IMR-90 (cell line): ENCODE results near the gene KCTD2. TPM values are rescaled to one million over a fixed set of nuclear protein-coding genes. Genes with fewer than 3 reads are reported as not detected.

Source experiments
- ATAC-seq: fragments of 200-7000 bp; cut with Tn5 transposase; 2 replicates; pipeline ENCODE4 v1.9.1; 2020; ENCODE audit warnings: low read depth, mild to moderate bottlenecking, moderate library complexity
- BruUV-seq: library from RNA; stranded (reverse); fragments of 400-500 nt; replicated peaks from 2 replicates; lab custom pipeline; 2021; lab: Mats Ljungman, UMichigan
- CTCF ChIA-PET: fragments of 300-600 bp; formaldehyde crosslinking; extraction: SDS; loops from one replicate; lab custom pipeline; 2021; ENCODE audit warnings: antibody characterized with exemption; lab: Yijun Ruan, JAX
- POLR2A ChIA-PET: fragments of 300-600 bp; sonication (Branson Sonifier 250); formaldehyde crosslinking; loops from one replicate; lab custom pipeline; 2022; ENCODE audit warnings: antibody characterized with exemption; ENCODE audit not compliant: unreplicated experiment; lab: Charles Lee
- DNase-seq: peaks from one replicate; pipeline ENCODE4 v3.0.0; 2013
- H2AFZ ChIP-seq: replicated peaks from 2 replicates; pipeline ENCODE3; 2013; ENCODE audit warnings: low read length, mild to moderate bottlenecking; ENCODE audit not compliant: poor library complexity
- H2AK5ac ChIP-seq: 2 replicates; pipeline ENCODE4 v1.6.1; 2013; ENCODE audit warnings: low read depth, low read length, inconsistent platforms
- H2AK9ac ChIP-seq: replicated peaks from 2 replicates; pipeline ENCODE3; 2013; ENCODE audit warnings: mild to moderate bottlenecking, low read depth, low read length, moderate library complexity; ENCODE audit not compliant: poor library complexity
- H2BK120ac ChIP-seq: 2 replicates; pipeline ENCODE4 v1.6.1; 2013; ENCODE audit warnings: low read depth, low read length, inconsistent platforms
- H2BK15ac ChIP-seq: 3 replicates; pipeline ENCODE4 v1.6.1; 2013; ENCODE audit warnings: low read depth, low read length, inconsistent platforms
- H2BK20ac ChIP-seq: 2 replicates; pipeline ENCODE4 v1.6.1; 2013; ENCODE audit warnings: low read depth, mild to moderate bottlenecking, inconsistent platforms, low read length, moderate library complexity
- H2BK5ac ChIP-seq: 2 replicates; pipeline ENCODE4 v1.6.1; 2013; ENCODE audit warnings: mild to moderate bottlenecking, low read depth, low read length, inconsistent platforms; ENCODE audit not compliant: poor library complexity, severe bottlenecking
- H3K14ac ChIP-seq: replicated peaks from 2 replicates; pipeline ENCODE4 v1.6.1; 2013; ENCODE audit warnings: low read depth, low read length, inconsistent platforms
- H3K18ac ChIP-seq: 2 replicates; pipeline ENCODE4 v1.6.1; 2013; ENCODE audit warnings: low read depth, low read length, control low read depth
- H3K23ac ChIP-seq: 2 replicates; pipeline ENCODE4 v1.6.1; 2013; ENCODE audit warnings: low read depth, low read length, inconsistent platforms
- H3K27ac ChIP-seq: 2 replicates; pipeline ENCODE4 v1.5.1; 2013; ENCODE audit warnings: mild to moderate bottlenecking, control low read depth, low read length; ENCODE audit not compliant: insufficient read depth
- H3K27me3 ChIP-seq: 2 replicates; pipeline ENCODE4 v1.6.1; 2013; ENCODE audit warnings: low read length; ENCODE audit not compliant: control insufficient read depth, insufficient read depth
- H3K36me3 ChIP-seq: 2 replicates; pipeline ENCODE4 v1.6.1; 2013; ENCODE audit warnings: low read length, mixed read lengths; ENCODE audit not compliant: control insufficient read depth, insufficient read depth
- H3K4ac ChIP-seq: 2 replicates; pipeline ENCODE4 v1.6.1; 2013; ENCODE audit warnings: low read depth, low read length, inconsistent platforms
- H3K4me1 ChIP-seq: 2 replicates; pipeline ENCODE4 v1.6.1; 2013; ENCODE audit warnings: low read length, mixed read lengths; ENCODE audit not compliant: control insufficient read depth, insufficient read depth
- H3K4me2 ChIP-seq: 2 replicates; pipeline ENCODE4 v1.6.1; 2013; ENCODE audit warnings: low read depth, mild to moderate bottlenecking, control low read depth, low read length, moderate library complexity
- H3K4me3 ChIP-seq: 2 replicates; pipeline ENCODE4 v1.5.1; 2013; ENCODE audit warnings: low read depth, mild to moderate bottlenecking, control low read depth, low read length, moderate library complexity; ENCODE audit not compliant: insufficient read depth
- H3K56ac ChIP-seq: 2 replicates; pipeline ENCODE4 v1.6.1; 2013; ENCODE audit warnings: low read length, inconsistent platforms; ENCODE audit not compliant: insufficient read depth; ENCODE audit errors: extremely low read depth
- H3K79me1 ChIP-seq, 2 experiments: 2 replicates each; pipeline ENCODE4 v1.6.1; 2013; ENCODE audit warnings: low read length in 2 of 2, inconsistent platforms in 1 of 2, low read depth in 1 of 2
- H3K9ac ChIP-seq: 2 replicates; pipeline ENCODE4 v1.6.1; 2013; ENCODE audit warnings: low read depth, low read length, control low read depth
- H3K9me1 ChIP-seq: 2 replicates; pipeline ENCODE4 v1.6.1; 2013; ENCODE audit warnings: low read length, inconsistent platforms; ENCODE audit not compliant: insufficient read depth
- H3K9me3 ChIP-seq: 2 replicates; pipeline ENCODE4 v1.6.1; 2013; ENCODE audit warnings: low read length; ENCODE audit not compliant: control insufficient read depth, insufficient read depth
- H4K20me1 ChIP-seq: 2 replicates; pipeline ENCODE4 v1.6.1; 2013; ENCODE audit warnings: low read length, inconsistent platforms; ENCODE audit not compliant: insufficient read depth
- H4K5ac ChIP-seq: 2 replicates; pipeline ENCODE4 v1.6.1; 2013; ENCODE audit warnings: mild to moderate bottlenecking, low read depth, low read length, control low read depth
- H4K8ac ChIP-seq, 2 experiments: 2 replicates each; pipeline ENCODE4 v1.6.1; 2013; ENCODE audit warnings: low read depth in 2 of 2, low read length in 2 of 2, control low read depth in 1 of 2, inconsistent platforms in 1 of 2
- H4K91ac ChIP-seq: 2 replicates; pipeline ENCODE4 v1.6.1; 2013; ENCODE audit warnings: low read depth, low read length, inconsistent platforms; ENCODE audit not compliant: insufficient read depth
- CHD1 ChIP-seq: IDR thresholded peaks from 2 replicates; pipeline ENCODE4 v1.6.1; 2012; ENCODE audit warnings: low read depth, low read length, improper control_type of control experiment
- FOS ChIP-seq: fragments of 150-350 bp; IDR thresholded peaks from 2 replicates; pipeline ENCODE4 v1.6.1; 2016; ENCODE audit warnings: low read depth, low read length
- MAFK ChIP-seq: IDR thresholded peaks from 2 replicates; pipeline ENCODE4 v1.6.1; 2012; ENCODE audit warnings: low read depth, low read length, improper control_type of control experiment
- MAZ ChIP-seq: IDR thresholded peaks from 2 replicates; pipeline ENCODE4 v1.6.1; 2012; ENCODE audit warnings: low read depth, mild to moderate bottlenecking, low read length, improper control_type of control experiment, moderate library complexity, borderline replicate concordance
- MXI1 ChIP-seq: IDR thresholded peaks from 2 replicates; pipeline ENCODE4 v1.6.1; 2012; ENCODE audit warnings: low read depth, mild to moderate bottlenecking, low read length, moderate library complexity, borderline replicate concordance
- NFE2L2 ChIP-seq: fragments of 150-350 bp; IDR thresholded peaks from 2 replicates; pipeline ENCODE4 v1.6.1; 2016; ENCODE audit warnings: low read depth, mild to moderate bottlenecking, low read length
- POLR2A ChIP-seq: IDR thresholded peaks from 2 replicates; pipeline ENCODE4 v1.6.1; 2012; ENCODE audit warnings: mild to moderate bottlenecking, low read depth, low read length
- RAD21 ChIP-seq: IDR thresholded peaks from 2 replicates; pipeline ENCODE4 v1.6.1; 2012; ENCODE audit warnings: low read length, improper control_type of control experiment
- SMC3 ChIP-seq: fragments of 150-350 bp; IDR thresholded peaks from 2 replicates; pipeline ENCODE4 v1.6.1; 2016; ENCODE audit warnings: low read depth, mild to moderate bottlenecking, antibody characterized with exemption, low read length, moderate library complexity
- WGBS, 2 experiments: methylation state at CpG; one replicate each; pipeline versions ENCODE4 v1.1.5 to v1.1.7; 2013; ENCODE audit warnings: missing lambda C conversion rate in 2 of 2; ENCODE audit not compliant: insufficient read length in 1 of 2; ENCODE audit errors: extremely low coverage in 2 of 2; 5-methylcytosine and 5-hydroxymethylcytosine counted together
- dilution Hi-C: fragments of 300-500 bp; cut with HindIII; formaldehyde crosslinking; loops from one replicate; pipeline ENCODE4 v1.14.3; 2018; ENCODE audit warnings: low sequenced_read_pairs; ENCODE audit not compliant: unreplicated experiment
- in situ Hi-C: fragments of 300-500 bp; cut with MboI; formaldehyde crosslinking; loops from 3 replicates; pipeline ENCODE4 v1.14.3; 2019; ENCODE audit warnings: low sequenced_read_pairs, inconsistent platforms, mixed read lengths
- intact Hi-C: fragments of 100-400 bp; cut with micrococcal nuclease; formaldehyde crosslinking; loops from 2 replicates; pipeline ENCODE4 v1.10.0; 2022
- polyA plus RNA-seq, 3 experiments: library from polyadenylated mRNA; depleted of rRNA; stranded (reverse); fragments of >200 nt; gene quantifications; 2 replicates each; pipeline ENCODE4 v1.2.3, GENCODE V29; 2012; ENCODE audit warnings: low replicate concordance in 1 of 3
- total RNA-seq: library from RNA; depleted of rRNA; stranded (reverse); fragments of >200 nt; gene quantifications from 2 replicates; pipeline ENCODE4 v1.2.3, GENCODE V29; 2012

KCTD2 gene
- total and polyA plus RNA-seq, 2 of the 4 experiments (the other 2 are of a cell fraction) = 9.1 to 18.4 TPM

DNA sequence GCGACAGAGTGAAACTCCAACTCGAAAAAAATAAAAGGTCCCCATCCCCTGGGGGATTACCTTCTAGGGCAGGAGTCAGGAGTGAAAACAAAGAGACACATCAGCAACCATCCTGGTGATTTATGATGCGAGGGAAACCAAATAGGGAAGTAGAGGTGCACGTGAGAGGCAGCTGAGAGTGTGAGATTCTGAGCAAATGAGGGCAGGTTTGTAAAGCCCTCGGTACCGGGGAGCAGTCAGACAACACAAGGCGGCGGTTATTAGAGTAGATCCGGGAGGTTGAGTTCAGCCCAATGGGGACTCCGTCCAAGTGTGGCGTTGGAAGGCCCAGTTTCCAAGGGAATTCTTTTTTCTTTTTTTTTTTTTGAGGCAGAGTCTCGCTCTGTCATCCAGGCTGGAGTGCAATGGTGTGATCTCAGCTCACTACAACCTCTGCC lies 55.4 kb downstream of the KCTD2 start:
- H3K4ac ChIP-seq = no peak overlapping the region
- H2BK5ac ChIP-seq = no peak overlapping the region
- no peak overlapping the region for H4K5ac ChIP-seq
- H3K4me3 ChIP-seq = no peak overlapping the region
- POLR2A ChIA-PET = no interaction called here
- no peaks in the 10 kb centered on the region for H3K4me1 ChIP-seq
- DNase-seq (no peak), ATAC-seq (no peak)
- no peak overlapping the region for H2AFZ ChIP-seq
- no peaks in the 10 kb centered on the region for H3K79me1 ChIP-seq
- H3K56ac ChIP-seq = no peak overlapping the region
- H4K91ac ChIP-seq = no peak overlapping the region
- no peak overlapping the region for H2BK120ac ChIP-seq
- H2BK15ac ChIP-seq = no peak overlapping the region
- H3K27me3 ChIP-seq = no peaks in the 10 kb centered on the region
- intact Hi-C loops (no loop called here), dilution Hi-C loops (no loop called here), in situ Hi-C loops (no loop called here)
- H2AK9ac ChIP-seq = no peak overlapping the region
- TF ChIP-seq SMC3 (no peak), MAFK (no peak), RAD21 (no peak), NFE2L2 (no peak), MXI1 (no peak), CHD1 (no peak), FOS (no peak), MAZ (no peak), POLR2A (no peak)
- no peaks in the 10 kb centered on the region for H3K9me3 ChIP-seq
- H3K9me1 ChIP-seq = no peaks in the 10 kb centered on the region
- no TSS peak for BruUV-seq
- no peak overlapping the region for H4K8ac ChIP-seq
- no peak overlapping the region for H2BK20ac ChIP-seq
- no peak overlapping the region for H3K4me2 ChIP-seq
- no peak overlapping the region for H3K14ac ChIP-seq
- 82% methylated on average over 5 of the region's 12 CpGs; no CpG with 5 or more reads in 1 of the 2 experiments for WGBS, 2 experiments
- no peak overlapping the region for H2AK5ac ChIP-seq
- no peak overlapping the region for H3K27ac ChIP-seq
- H4K20me1 ChIP-seq = no peaks in the 10 kb centered on the region; the same call in 1 of the 2 replicates
- H3K9ac ChIP-seq = no peak overlapping the region
- H3K23ac ChIP-seq = no peak overlapping the region
- H3K36me3 ChIP-seq = peaks cover 9% of the 10 kb centered on the region
- H3K18ac ChIP-seq = no peak overlapping the region
- CTCF ChIA-PET = no interaction called here
